Stimulated activated naive CD8-positive, alpha-beta T cell treated with anti-CD3 and anti-CD28 coated beads, Interleukin-15, Interleukin-2, amounts not matched to agents 100 ng/mL and 50 ng/mL, for 24 hours (primary cell): ENCODE results near the gene NCAPG2.

ENCODE experiments used
- H3K27ac Mint-ChIP-seq: one replicate; pipeline ENCODE4 v1.8.0; 2021; ENCODE audit warnings: mild to moderate bottlenecking, mixed read lengths
- H3K27me3 Mint-ChIP-seq: one replicate; pipeline ENCODE4 v1.8.0; 2021; ENCODE audit warnings: mixed read lengths
- H3K36me3 Mint-ChIP-seq: one replicate; pipeline ENCODE4 v1.8.0; 2021; ENCODE audit warnings: low read depth, mixed read lengths
- H3K4me1 Mint-ChIP-seq: one replicate; pipeline ENCODE4 v1.8.0; 2021; ENCODE audit warnings: low read depth, mixed read lengths
- H3K4me3 Mint-ChIP-seq: one replicate; pipeline ENCODE4 v1.8.0; 2021; ENCODE audit warnings: mild to moderate bottlenecking, mixed read lengths
- H3K9me3 Mint-ChIP-seq: one replicate; pipeline ENCODE4 v1.8.0; 2021; ENCODE audit warnings: mixed read lengths

Gene NCAPG2

GRCh38 chr7:158726277-158726807, 21.7 kb upstream of the NCAPG2 start:
- Mint-ChIP-seq H3K9me3 (no peaks in the 10 kb centered on the region), H3K27me3 (no peaks in the 10 kb centered on the region), H3K27ac (no peak overlapping the region), H3K36me3 (peaks cover 15% of the 10 kb centered on the region), H3K4me3 (no peak overlapping the region), H3K4me1 (no peaks in the 10 kb centered on the region)

GRCh38 chr7:158725506-158725800, 20.8 kb upstream of the NCAPG2 start:
- peaks cover 9% of the 10 kb centered on the region for H3K36me3 Mint-ChIP-seq
- H3K27ac Mint-ChIP-seq, result no peak overlapping the region
- H3K9me3 Mint-ChIP-seq, result no peaks in the 10 kb centered on the region
- H3K27me3 Mint-ChIP-seq, result no peaks in the 10 kb centered on the region
- no peak overlapping the region for H3K4me3 Mint-ChIP-seq
- H3K4me1 Mint-ChIP-seq, result no peaks in the 10 kb centered on the region

GRCh38 chr7:158724658-158725505, 20.3 kb upstream of the NCAPG2 start:
- H3K4me1 Mint-ChIP-seq, result no peaks in the 10 kb centered on the region
- H3K27me3 Mint-ChIP-seq, result no peaks in the 10 kb centered on the region
- no peak overlapping the region for H3K27ac Mint-ChIP-seq
- H3K36me3 Mint-ChIP-seq, result peaks cover 3% of the 10 kb centered on the region
- H3K9me3 Mint-ChIP-seq, result no peaks in the 10 kb centered on the region
- H3K4me3 Mint-ChIP-seq, result no peak overlapping the region

GRCh38 chr7:158723714-158724385, 19.2 kb upstream of the NCAPG2 start:
- Mint-ChIP-seq H3K4me3 (no peak overlapping the region), H3K27ac (no peak overlapping the region), H3K36me3 (no peaks in the 10 kb centered on the region), H3K9me3 (no peaks in the 10 kb centered on the region), H3K27me3 (no peaks in the 10 kb centered on the region), H3K4me1 (no peaks in the 10 kb centered on the region)

GRCh38 chr7:158723266-158723665, 18.7 kb upstream of the NCAPG2 start:
- Mint-ChIP-seq H3K9me3 (no peaks in the 10 kb centered on the region), H3K27me3 (no peaks in the 10 kb centered on the region), H3K36me3 (no peaks in the 10 kb centered on the region), H3K4me3 (no peak overlapping the region), H3K27ac (no peak overlapping the region), H3K4me1 (no peaks in the 10 kb centered on the region)

GRCh38 chr7:158722574-158723237, 18.1 kb upstream of the NCAPG2 start:
- no peaks in the 10 kb centered on the region for H3K9me3 Mint-ChIP-seq
- H3K4me3 Mint-ChIP-seq, result no peak overlapping the region
- H3K4me1 Mint-ChIP-seq, result no peaks in the 10 kb centered on the region
- H3K27ac Mint-ChIP-seq, result no peak overlapping the region
- H3K36me3 Mint-ChIP-seq, result no peaks in the 10 kb centered on the region
- peaks cover 3% of the 10 kb centered on the region for H3K27me3 Mint-ChIP-seq

GRCh38 chr7:158720112-158720511, 15.5 kb upstream of the NCAPG2 start:
- no peaks in the 10 kb centered on the region for H3K36me3 Mint-ChIP-seq
- peaks cover 16% of the 10 kb centered on the region for H3K27me3 Mint-ChIP-seq
- no peak overlapping the region for H3K4me3 Mint-ChIP-seq
- H3K4me1 Mint-ChIP-seq, result no peaks in the 10 kb centered on the region
- H3K27ac Mint-ChIP-seq, result no peak overlapping the region
- H3K9me3 Mint-ChIP-seq, result no peaks in the 10 kb centered on the region

GRCh38 chr7:158716802-158717201, 12.2 kb upstream of the NCAPG2 start:
- H3K27me3 Mint-ChIP-seq, result peaks cover 16% of the 10 kb centered on the region
- no peak overlapping the region for H3K4me3 Mint-ChIP-seq
- H3K4me1 Mint-ChIP-seq, result peaks cover 6% of the 10 kb centered on the region

GRCh38 chr7:158710651-158711102, 6.1 kb upstream of the NCAPG2 start:
- Mint-ChIP-seq H3K27me3 (no peaks in the 10 kb centered on the region), H3K9me3 (no peaks in the 10 kb centered on the region), H3K36me3 (no peaks in the 10 kb centered on the region), H3K27ac (peak overlapping the region; percentile 36), H3K4me3 (no peak overlapping the region), H3K4me1 (peaks cover 18% of the 10 kb centered on the region)

More at GRCh38 chr7:158716802-158717201, 12.2 kb upstream of the NCAPG2 start:
- no peak overlapping the region for H3K27ac Mint-ChIP-seq
- H3K36me3 Mint-ChIP-seq, result no peaks in the 10 kb centered on the region
- H3K9me3 Mint-ChIP-seq, result no peaks in the 10 kb centered on the region

- H3K27me3 Mint-ChIP-seq, result no peaks in the 10 kb centered on the region
- H3K4me1 Mint-ChIP-seq, result peaks cover 33% of the 10 kb centered on the region
- no peak overlapping the region for H3K27ac Mint-ChIP-seq
- H3K9me3 Mint-ChIP-seq, result no peaks in the 10 kb centered on the region
- H3K36me3 Mint-ChIP-seq, result peaks cover 10% of the 10 kb centered on the region
- no peak overlapping the region for H3K4me3 Mint-ChIP-seq
These were observed 3.0 kb upstream of the NCAPG2 start for GRCh38 chr7:158707610-158708009.

GRCh38 chr7:158706710-158707590, 2.3 kb upstream of the NCAPG2 start:
- H3K9me3 Mint-ChIP-seq, result no peaks in the 10 kb centered on the region
- no peaks in the 10 kb centered on the region for H3K27me3 Mint-ChIP-seq
- no peak overlapping the region for H3K4me3 Mint-ChIP-seq
- no peak overlapping the region for H3K27ac Mint-ChIP-seq
- H3K36me3 Mint-ChIP-seq, result peaks cover 16% of the 10 kb centered on the region
- peaks cover 35% of the 10 kb centered on the region for H3K4me1 Mint-ChIP-seq

- no peak overlapping the region for H3K27ac Mint-ChIP-seq
- H3K36me3 Mint-ChIP-seq, result peaks cover 22% of the 10 kb centered on the region
- no peaks in the 10 kb centered on the region for H3K9me3 Mint-ChIP-seq
- H3K27me3 Mint-ChIP-seq, result no peaks in the 10 kb centered on the region
- peak overlapping the region; percentile 49 for H3K4me3 Mint-ChIP-seq
- H3K4me1 Mint-ChIP-seq, result peaks cover 41% of the 10 kb centered on the region
These were observed 1.7 kb upstream of the NCAPG2 start for GRCh38 chr7:158706273-158706704.

- no peaks in the 10 kb centered on the region for H3K27me3 Mint-ChIP-seq
- peak overlapping the region; percentile 77 for H3K27ac Mint-ChIP-seq
- H3K9me3 Mint-ChIP-seq, result no peaks in the 10 kb centered on the region
- peak overlapping the region; percentile 87 for H3K4me3 Mint-ChIP-seq
- peaks cover 29% of the 10 kb centered on the region for H3K36me3 Mint-ChIP-seq
- peaks cover 42% of the 10 kb centered on the region for H3K4me1 Mint-ChIP-seq
These were observed 738 bp upstream of the NCAPG2 start for GRCh38 chr7:158705234-158705850.
